ENCODE results near the gene CYP1A1.
A peak's percentile ranks its signal among the peaks of the same experiment; 100 is the strongest.

The CYP1A1 gene

DNA sequence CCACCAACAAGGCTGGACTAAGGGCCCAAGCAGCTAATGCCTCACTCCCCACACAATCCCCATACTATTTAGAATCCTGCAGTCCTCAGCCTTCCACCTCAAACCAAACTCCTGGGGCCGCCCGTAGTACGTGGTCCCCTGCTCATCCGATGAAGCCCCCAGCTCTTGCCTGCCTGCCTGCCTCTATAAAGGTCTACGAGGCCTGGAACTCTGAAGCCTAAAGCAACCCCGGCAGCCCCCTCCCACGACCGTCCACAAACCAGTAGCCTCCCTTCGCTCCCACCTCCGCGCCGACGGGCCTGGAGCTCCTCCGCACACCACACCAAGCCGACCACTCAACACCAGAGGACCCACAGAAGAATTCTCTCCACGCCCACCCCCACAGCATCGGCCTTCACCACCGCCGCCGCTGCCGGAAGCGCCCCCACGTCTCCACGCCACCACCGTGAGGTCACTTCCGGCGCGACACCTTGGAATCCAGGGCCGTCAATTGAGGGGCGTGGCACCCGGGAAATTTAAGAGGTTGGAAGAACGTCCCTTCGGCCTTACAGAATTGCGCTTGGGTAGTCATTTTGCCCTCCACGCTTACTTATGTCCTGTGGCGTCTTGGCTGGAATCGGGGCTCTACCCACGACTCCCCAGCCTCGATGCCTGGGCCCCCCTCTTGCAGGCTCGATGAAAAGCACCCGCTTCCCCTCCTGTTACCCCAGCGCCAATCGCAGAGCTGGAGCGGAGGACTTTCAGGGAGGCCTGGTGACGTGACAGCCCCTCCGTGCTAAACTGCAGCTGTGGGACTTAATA is 29.5 kb downstream of the CYP1A1 start, which contains the start of gene EDC3:
Gene EDC3, minus strand, starts transcription at position 428 of the 801 bp plus-strand sequence. CDS start 20,900 bp downstream, outside the sequence.
- peak; percentile 18 for DNase-seq (ENCODE audit: low read depth)

DNA sequence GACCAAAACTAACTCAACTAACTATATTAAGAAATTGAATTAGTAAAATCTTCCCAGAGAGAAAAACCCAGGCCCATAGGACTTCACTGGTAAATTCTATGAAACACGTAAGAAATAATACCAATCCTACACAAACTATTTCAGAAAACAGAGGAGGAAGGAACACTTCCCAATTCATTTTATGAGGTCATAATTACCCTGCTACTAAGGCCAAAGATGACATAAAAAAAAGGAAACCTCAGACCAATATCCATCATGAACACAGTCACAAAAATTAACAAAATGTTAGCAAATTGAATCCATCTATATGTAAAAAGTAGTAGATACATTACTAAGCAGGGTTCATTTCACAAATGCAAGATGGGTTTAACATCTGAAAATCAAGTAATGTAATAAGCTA is 33.0 kb downstream of the CYP1A1 start:
- no peak for DNase-seq (ENCODE audit: low read depth)

DNA sequence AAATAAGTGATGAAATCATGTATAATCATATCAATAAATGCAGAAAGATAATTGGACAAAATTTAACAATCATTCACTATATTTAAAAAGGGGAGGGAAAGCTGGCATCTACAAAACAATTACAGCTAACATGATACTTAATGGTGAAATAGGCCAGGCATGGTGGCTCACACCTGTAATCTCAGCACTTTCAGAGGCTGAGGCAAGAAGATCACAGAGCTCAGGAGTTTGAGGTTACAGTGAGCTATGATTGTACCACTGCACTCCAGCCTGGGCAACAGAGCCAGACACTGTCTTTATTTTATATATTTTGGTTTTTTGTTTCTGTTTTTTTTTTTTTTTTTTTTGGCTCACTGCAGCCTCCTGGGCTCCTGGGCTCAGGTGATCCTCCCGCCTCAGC is 41.6 kb downstream of the CYP1A1 start:
- no peak for DNase-seq (ENCODE audit: low read depth)

DNA sequence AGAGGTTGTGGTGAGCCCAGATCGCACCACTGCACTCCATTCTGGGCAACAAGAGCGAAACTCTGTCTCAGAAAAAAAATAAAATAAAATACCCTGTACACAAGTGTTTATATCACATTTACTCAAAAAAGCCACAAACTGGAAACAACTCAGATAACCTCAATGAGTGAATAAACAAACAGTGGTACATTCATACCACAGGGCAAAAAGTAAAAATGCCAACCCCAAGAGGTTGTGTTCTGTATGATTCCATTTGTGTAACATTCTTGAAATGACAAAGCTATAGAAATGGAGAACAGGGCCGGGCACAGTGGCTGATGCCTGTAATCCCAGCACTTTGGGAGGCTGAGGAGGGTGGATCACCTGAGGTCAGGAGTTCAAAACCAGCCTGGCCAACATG is 42.4 kb downstream of the CYP1A1 start:
- DNase-seq (ENCODE audit: low read depth): no peak

DNA sequence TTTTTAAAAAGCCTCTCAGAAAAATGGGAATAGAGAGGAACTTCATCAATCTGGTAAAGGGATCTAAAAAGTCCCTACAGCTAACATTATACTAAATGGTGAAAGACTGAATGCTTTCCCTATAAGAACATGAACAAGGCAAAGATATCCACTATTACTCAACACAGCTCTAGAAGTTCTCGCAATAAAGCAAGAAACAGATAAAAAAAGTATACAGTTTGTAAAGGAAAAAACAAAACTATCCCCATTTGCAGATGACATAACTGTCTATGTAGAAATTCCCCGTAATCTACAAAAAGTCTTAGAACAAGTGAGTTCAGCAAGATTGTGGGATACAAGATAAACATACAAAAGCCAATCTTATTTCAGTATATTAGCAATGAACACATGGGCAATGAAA is 44.9 kb downstream of the CYP1A1 start:
- DNase-seq (ENCODE audit: low read depth): no peak

DNA sequence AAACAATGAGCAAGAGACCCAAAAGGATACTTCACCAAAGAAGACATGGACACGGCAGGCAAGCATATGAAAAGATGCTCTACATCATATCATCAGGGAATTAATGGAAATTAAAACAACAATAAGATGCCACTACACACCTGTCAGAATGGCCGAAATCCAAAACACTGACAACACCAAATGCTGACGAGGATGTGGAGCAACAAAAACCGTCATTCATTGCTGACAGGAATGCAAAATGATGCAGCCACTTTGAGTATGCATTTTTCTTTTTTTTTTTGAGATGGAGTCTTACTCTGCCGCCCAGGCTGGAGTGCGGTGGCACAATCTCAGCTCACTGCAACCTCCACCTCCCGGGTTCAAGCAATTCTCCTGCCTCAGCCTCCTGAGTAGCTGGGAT is 48.5 kb downstream of the CYP1A1 start:
- no peak for DNase-seq (ENCODE audit: low read depth)

DNA sequence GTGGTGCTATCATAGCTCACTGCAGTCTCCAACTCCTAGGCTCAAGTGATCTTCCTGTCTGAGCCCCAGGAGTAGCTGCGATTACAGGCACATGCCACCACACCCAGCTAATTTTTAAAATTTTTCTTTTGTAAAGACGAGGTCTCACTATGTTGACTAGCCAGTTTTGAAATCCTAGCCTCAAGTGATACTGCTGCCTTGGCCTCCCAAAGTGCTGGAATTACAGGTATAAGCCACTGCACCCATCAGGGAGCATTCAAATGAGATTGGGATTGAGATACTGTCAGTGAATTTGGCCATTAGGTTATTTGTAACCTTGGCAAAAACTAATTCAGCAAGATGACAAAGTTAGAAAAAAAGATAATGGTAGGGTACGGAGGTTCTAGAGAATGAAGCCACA is 51.2 kb downstream of the CYP1A1 start:
- no peak for DNase-seq (ENCODE audit: low read depth)

DNA sequence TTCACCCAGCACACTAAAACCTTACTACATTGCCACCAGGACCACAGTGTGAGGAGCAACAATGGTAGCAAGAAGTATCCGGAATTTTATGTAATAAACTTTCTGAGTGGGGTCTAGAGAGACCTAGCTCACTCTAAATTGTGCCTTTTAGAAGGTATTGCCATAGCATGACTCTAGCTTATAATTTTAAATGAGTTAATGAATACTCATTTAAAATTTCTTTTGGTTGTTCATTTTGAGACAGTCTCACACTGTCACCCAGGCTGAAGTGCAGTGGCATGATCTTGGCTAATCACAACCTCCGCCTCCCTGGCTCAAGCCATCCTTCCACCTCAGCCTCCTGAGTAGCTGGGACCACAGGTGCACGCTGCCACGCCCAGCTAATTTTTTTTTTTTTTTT is 55.7 kb downstream of the CYP1A1 start:
- no peak for DNase-seq (ENCODE audit: low read depth)
